ENCODE results near the gene SRMS. TPM values are rescaled to one million over a fixed set of nuclear protein-coding genes. Genes with fewer than 3 reads are reported as not detected.

SRMS gene
- total RNA-seq, 1 donor from 2014 or later, result not detected

- no peak for TF ChIP-seq CTCF (IDR thresholded peaks at IDR 0.05)
These were observed 52.3 kb downstream of the SRMS start for GRCh38 chr20:63495167-63495720.

GRCh38 chr20:63494420-63495166 is 53.0 kb downstream of the SRMS start:
- Mint-ChIP-seq H3K27me3 (ENCODE audit: unreplicated experiment) (peaks cover 3% of the 10 kb centered on the region), H3K36me3 (ENCODE audit: unreplicated experiment) (no peaks in the 10 kb centered on the region), H3K27ac (ENCODE audit: unreplicated experiment) (no peak overlapping the region), H3K4me3 (ENCODE audit: unreplicated experiment) (no peak overlapping the region), H3K9me3 (ENCODE audit: unreplicated experiment) (no peaks in the 10 kb centered on the region), H3K4me1 (ENCODE audit: unreplicated experiment) (peaks cover 2% of the 10 kb centered on the region)
- TF ChIP-seq CTCF (IDR thresholded peaks at IDR 0.05), result no peak
- no peak for DNase-seq (ENCODE audit: extremely low spot score, unreplicated experiment)

More at GRCh38 chr20:63495167-63495720, 52.3 kb downstream of the SRMS start:
- DNase-seq (ENCODE audit: extremely low spot score, unreplicated experiment), result no peak
- Mint-ChIP-seq H3K27ac (ENCODE audit: unreplicated experiment) (no peak overlapping the region), H3K4me3 (ENCODE audit: unreplicated experiment) (no peak overlapping the region), H3K9me3 (ENCODE audit: unreplicated experiment) (no peaks in the 10 kb centered on the region), H3K36me3 (ENCODE audit: unreplicated experiment) (no peaks in the 10 kb centered on the region), H3K27me3 (ENCODE audit: unreplicated experiment) (peaks cover 2% of the 10 kb centered on the region), H3K4me1 (ENCODE audit: unreplicated experiment) (peaks cover 2% of the 10 kb centered on the region)

- Mint-ChIP-seq H3K36me3 (ENCODE audit: unreplicated experiment) (no peaks in the 10 kb centered on the region), H3K4me1 (ENCODE audit: unreplicated experiment) (peaks cover 2% of the 10 kb centered on the region), H3K9me3 (ENCODE audit: unreplicated experiment) (no peaks in the 10 kb centered on the region), H3K27me3 (ENCODE audit: unreplicated experiment) (peaks cover 3% of the 10 kb centered on the region), H3K4me3 (ENCODE audit: unreplicated experiment) (no peak overlapping the region), H3K27ac (ENCODE audit: unreplicated experiment) (no peak overlapping the region)
- no peak for TF ChIP-seq CTCF (IDR thresholded peaks at IDR 0.05)
- DNase-seq (ENCODE audit: extremely low spot score, unreplicated experiment), result no peak
These were observed 53.5 kb downstream of the SRMS start for GRCh38 chr20:63494084-63494419.

- H3K27me3 Mint-ChIP-seq (ENCODE audit: unreplicated experiment), result peaks cover 5% of the 10 kb centered on the region
- H3K4me1 Mint-ChIP-seq (ENCODE audit: unreplicated experiment), result peaks cover 2% of the 10 kb centered on the region
- no peak for DNase-seq (ENCODE audit: extremely low spot score, unreplicated experiment)
- no peak overlapping the region for H3K27ac Mint-ChIP-seq (ENCODE audit: unreplicated experiment)
- H3K4me3 Mint-ChIP-seq (ENCODE audit: unreplicated experiment), result no peak overlapping the region
- no peaks in the 10 kb centered on the region for H3K9me3 Mint-ChIP-seq (ENCODE audit: unreplicated experiment)
- no peak for TF ChIP-seq CTCF (IDR thresholded peaks at IDR 0.05)
- no peaks in the 10 kb centered on the region for H3K36me3 Mint-ChIP-seq (ENCODE audit: unreplicated experiment)
These were observed 54.0 kb downstream of the SRMS start for GRCh38 chr20:63493563-63494020.

- H3K27ac Mint-ChIP-seq (ENCODE audit: unreplicated experiment), result no peak overlapping the region
- H3K9me3 Mint-ChIP-seq (ENCODE audit: unreplicated experiment), result no peaks in the 10 kb centered on the region
- H3K4me1 Mint-ChIP-seq (ENCODE audit: unreplicated experiment), result peaks cover 2% of the 10 kb centered on the region
- DNase-seq (ENCODE audit: extremely low spot score, unreplicated experiment), result no peak
- no peak for TF ChIP-seq CTCF (IDR thresholded peaks at IDR 0.05)
- peaks cover 5% of the 10 kb centered on the region for H3K27me3 Mint-ChIP-seq (ENCODE audit: unreplicated experiment)
- no peaks in the 10 kb centered on the region for H3K36me3 Mint-ChIP-seq (ENCODE audit: unreplicated experiment)
- no peak overlapping the region for H3K4me3 Mint-ChIP-seq (ENCODE audit: unreplicated experiment)
These were observed 54.6 kb downstream of the SRMS start for GRCh38 chr20:63492982-63493381.
